ENCODE measurements around the gene MARCHF2.

MARCHF2 gene

GRCh38 chr19:8482696-8483095, 69.6 kb downstream of the MARCHF2 start:
- DNase-seq: no peak

- DNase-seq: no peak
Observed at GRCh38 chr19:8483165-8483564, 70.1 kb downstream of the MARCHF2 start.

- DNase-seq: no peak
Observed at GRCh38 chr19:8484331-8484894, 71.3 kb downstream of the MARCHF2 start.

DNA sequence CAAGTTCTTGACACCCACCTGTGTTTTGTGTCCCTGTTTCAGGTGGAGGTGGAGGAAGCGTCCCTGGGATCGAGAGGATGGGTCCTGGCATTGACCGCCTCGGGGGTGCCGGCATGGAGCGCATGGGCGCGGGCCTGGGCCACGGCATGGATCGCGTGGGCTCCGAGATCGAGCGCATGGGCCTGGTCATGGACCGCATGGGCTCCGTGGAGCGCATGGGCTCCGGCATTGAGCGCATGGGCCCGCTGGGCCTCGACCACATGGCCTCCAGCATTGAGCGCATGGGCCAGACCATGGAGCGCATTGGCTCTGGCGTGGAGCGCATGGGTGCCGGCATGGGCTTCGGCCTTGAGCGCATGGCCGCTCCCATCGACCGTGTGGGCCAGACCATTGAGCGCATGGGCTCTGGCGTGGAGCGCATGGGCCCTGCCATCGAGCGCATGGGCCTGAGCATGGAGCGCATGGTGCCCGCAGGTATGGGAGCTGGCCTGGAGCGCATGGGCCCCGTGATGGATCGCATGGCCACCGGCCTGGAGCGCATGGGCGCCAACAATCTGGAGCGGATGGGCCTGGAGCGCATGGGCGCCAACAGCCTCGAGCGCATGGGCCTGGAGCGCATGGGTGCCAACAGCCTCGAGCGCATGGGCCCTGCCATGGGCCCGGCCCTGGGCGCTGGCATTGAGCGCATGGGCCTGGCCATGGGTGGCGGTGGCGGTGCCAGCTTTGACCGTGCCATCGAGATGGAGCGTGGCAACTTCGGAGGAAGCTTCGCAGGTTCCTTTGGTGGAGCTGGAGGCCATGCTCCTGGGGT, 72.7 kb downstream of the MARCHF2 start:
- DNase-seq: no peak

DNA sequence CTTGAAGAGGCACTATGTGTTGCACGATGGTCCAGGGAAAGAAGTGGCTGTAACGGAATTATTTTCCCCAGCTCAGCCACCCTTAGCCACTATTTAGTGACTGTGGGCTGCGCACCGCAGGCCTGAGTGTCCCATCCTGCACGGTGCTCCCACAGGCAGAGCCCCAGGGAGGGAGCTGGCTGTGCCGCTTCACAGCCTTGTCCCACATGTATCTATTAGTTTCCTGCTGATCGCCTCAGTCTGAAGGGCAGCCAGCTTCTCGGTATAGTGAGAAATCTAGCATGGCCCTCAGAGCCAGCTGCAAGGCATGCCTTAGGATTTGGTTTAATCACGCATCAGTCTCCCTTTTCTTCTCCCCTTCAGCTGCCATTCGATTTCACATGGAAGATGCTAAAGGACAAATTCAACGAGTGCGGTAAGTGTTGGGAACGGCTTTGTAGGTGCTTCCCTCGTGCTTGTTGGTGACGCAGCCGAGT, 73.6 kb downstream of the MARCHF2 start:
- no peak for DNase-seq

GRCh38 chr19:8487137-8487851, 74.2 kb downstream of the MARCHF2 start:
- DNase-seq: no peak

DNA sequence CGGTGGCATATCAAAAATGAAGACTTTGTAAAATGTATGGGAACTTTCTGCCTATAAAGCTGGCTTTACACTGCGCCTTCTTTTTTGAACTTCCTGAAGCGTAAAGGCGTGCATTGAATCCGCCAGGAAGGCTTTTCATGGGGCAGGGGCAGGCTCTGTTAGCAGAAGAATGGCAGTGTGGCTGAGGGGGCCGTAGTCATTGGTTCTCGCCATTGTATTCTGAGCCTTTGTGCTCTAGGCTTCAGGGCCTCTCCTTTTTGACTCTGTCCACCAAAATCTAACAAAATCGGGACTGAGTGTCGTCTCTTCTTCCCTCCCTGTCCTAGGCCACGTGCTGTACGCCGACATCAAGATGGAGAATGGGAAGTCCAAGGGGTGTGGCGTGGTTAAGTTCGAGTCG, 75.3 kb downstream of the MARCHF2 start:
- DNase-seq: no peak

Data from NCI-H1092 (cell line).